SK-N-SH (cell line): Measurements from ENCODE around the gene KIAA1191.

Source experiments
- POLR2AphosphoS5 ChIP-seq: IDR thresholded peaks from 2 replicates; pipeline ENCODE4 v1.6.1; 2012; ENCODE audit warnings: low read depth, low read length
- RAD21 ChIP-seq: IDR thresholded peaks from 2 replicates; pipeline ENCODE4 v1.6.1; 2012; ENCODE audit warnings: mild to moderate bottlenecking, low read length
- RFX5 ChIP-seq: IDR thresholded peaks from 2 replicates; pipeline ENCODE4 v1.6.1; 2012; ENCODE audit warnings: mild to moderate bottlenecking, improper control_type of control experiment, low read length
- SIN3A ChIP-seq: IDR thresholded peaks from 2 replicates; pipeline ENCODE4 v1.6.1; 2012; ENCODE audit warnings: low read depth, mild to moderate bottlenecking, low read length, moderate library complexity, borderline replicate concordance
- YY1 ChIP-seq: IDR thresholded peaks from 2 replicates; pipeline ENCODE4 v1.4.0; 2012; ENCODE audit warnings: low read depth, mild to moderate bottlenecking
- TF ChIP-seq, protein P1 (sequence below): IDR thresholded peaks from 2 replicates; pipeline ENCODE4 v1.4.0; 2012; ENCODE audit warnings: low read depth
- TF ChIP-seq, protein P2 (sequence below): fragments of 200-600 bp; sonication (generic); IDR thresholded peaks from 2 replicates; pipeline ENCODE4 v1.6.1; 2017; ENCODE audit warnings: antibody characterized with exemption, mild to moderate bottlenecking, moderate library complexity
- TF ChIP-seq, protein P3 (sequence below): IDR thresholded peaks from 2 replicates; pipeline ENCODE4 v1.6.1; 2012; ENCODE audit warnings: mild to moderate bottlenecking, low read depth, low read length, moderate library complexity
- TF ChIP-seq, protein P4 (sequence below): IDR thresholded peaks from 2 replicates; pipeline ENCODE4 v1.4.0; 2012; ENCODE audit warnings: low read depth, borderline replicate concordance

DNA sequence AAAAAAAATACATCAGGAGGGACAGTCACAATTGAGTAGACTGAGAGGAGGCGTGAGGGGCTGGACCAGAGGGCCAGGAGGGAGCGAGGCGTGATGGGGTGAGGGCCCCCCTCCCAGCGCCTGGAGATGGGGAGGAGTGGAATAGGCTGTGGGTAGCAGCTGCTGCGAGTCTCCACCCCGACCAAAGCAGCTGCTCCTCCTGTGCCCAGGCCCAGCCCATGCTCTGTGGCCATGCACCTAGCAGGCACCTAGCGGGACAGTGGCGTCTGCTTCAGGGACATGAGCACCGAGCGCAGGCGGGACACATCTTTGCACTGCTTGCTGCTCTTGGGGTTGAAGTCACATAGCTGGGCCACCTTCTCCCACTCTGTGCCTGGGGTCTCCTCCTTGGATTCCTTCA is 31.0 kb upstream of the KIAA1191 start:
- TF ChIP-seq POLR2AphosphoS5 (no peak), YY1 (no peak), RAD21 (no peak), SIN3A (no peak), RFX5 (no peak)
- TF ChIP-seq, protein P1, sequence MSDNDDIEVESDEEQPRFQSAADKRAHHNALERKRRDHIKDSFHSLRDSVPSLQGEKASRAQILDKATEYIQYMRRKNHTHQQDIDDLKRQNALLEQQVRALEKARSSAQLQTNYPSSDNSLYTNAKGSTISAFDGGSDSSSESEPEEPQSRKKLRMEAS = no peak
- TF ChIP-seq, protein P2, sequence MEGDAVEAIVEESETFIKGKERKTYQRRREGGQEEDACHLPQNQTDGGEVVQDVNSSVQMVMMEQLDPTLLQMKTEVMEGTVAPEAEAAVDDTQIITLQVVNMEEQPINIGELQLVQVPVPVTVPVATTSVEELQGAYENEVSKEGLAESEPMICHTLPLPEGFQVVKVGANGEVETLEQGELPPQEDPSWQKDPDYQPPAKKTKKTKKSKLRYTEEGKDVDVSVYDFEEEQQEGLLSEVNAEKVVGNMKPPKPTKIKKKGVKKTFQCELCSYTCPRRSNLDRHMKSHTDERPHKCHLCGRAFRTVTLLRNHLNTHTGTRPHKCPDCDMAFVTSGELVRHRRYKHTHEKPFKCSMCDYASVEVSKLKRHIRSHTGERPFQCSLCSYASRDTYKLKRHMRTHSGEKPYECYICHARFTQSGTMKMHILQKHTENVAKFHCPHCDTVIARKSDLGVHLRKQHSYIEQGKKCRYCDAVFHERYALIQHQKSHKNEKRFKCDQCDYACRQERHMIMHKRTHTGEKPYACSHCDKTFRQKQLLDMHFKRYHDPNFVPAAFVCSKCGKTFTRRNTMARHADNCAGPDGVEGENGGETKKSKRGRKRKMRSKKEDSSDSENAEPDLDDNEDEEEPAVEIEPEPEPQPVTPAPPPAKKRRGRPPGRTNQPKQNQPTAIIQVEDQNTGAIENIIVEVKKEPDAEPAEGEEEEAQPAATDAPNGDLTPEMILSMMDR = no peak
- TF ChIP-seq, protein P3, sequence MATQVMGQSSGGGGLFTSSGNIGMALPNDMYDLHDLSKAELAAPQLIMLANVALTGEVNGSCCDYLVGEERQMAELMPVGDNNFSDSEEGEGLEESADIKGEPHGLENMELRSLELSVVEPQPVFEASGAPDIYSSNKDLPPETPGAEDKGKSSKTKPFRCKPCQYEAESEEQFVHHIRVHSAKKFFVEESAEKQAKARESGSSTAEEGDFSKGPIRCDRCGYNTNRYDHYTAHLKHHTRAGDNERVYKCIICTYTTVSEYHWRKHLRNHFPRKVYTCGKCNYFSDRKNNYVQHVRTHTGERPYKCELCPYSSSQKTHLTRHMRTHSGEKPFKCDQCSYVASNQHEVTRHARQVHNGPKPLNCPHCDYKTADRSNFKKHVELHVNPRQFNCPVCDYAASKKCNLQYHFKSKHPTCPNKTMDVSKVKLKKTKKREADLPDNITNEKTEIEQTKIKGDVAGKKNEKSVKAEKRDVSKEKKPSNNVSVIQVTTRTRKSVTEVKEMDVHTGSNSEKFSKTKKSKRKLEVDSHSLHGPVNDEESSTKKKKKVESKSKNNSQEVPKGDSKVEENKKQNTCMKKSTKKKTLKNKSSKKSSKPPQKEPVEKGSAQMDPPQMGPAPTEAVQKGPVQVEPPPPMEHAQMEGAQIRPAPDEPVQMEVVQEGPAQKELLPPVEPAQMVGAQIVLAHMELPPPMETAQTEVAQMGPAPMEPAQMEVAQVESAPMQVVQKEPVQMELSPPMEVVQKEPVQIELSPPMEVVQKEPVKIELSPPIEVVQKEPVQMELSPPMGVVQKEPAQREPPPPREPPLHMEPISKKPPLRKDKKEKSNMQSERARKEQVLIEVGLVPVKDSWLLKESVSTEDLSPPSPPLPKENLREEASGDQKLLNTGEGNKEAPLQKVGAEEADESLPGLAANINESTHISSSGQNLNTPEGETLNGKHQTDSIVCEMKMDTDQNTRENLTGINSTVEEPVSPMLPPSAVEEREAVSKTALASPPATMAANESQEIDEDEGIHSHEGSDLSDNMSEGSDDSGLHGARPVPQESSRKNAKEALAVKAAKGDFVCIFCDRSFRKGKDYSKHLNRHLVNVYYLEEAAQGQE = no peak
- TF ChIP-seq, protein P4, sequence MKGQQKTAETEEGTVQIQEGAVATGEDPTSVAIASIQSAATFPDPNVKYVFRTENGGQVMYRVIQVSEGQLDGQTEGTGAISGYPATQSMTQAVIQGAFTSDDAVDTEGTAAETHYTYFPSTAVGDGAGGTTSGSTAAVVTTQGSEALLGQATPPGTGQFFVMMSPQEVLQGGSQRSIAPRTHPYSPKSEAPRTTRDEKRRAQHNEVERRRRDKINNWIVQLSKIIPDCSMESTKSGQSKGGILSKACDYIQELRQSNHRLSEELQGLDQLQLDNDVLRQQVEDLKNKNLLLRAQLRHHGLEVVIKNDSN = no peak
